HepG2 (cell line): ENCODE results near the gene SEMA3G. TPM values are rescaled to one million over a fixed set of nuclear protein-coding genes. Genes with fewer than 3 reads are reported as not detected.

ENCODE experiments used
- CHCHD3 ChIP-seq: sonication (generic); formaldehyde crosslinking; IDR thresholded peaks from 2 replicates; pipeline ENCODE4 v1.8.0; 2022; ENCODE audit warnings: mild to moderate bottlenecking, missing genetic modification reagents, moderate library complexity
- CREB1 ChIP-seq, 2 experiments: fragments of 450-650 bp in 1 of 2; IDR thresholded peaks; 2 replicates each; pipeline ENCODE4 v1.6.1; 2016 to 2017; ENCODE audit warnings: control low read depth in 1 of 2, mild to moderate bottlenecking in 1 of 2, missing compliant biosample characterization in 1 of 2, missing genetic modification characterization in 1 of 2
- HOXA5 ChIP-seq: sonication (generic); formaldehyde crosslinking; IDR thresholded peaks from 2 replicates; pipeline ENCODE4 v1.4.0; 2020; ENCODE audit warnings: missing genetic modification reagents
- JUND ChIP-seq: sonication (generic); formaldehyde crosslinking; IDR thresholded peaks from 2 replicates; pipeline ENCODE4 v1.8.0; 2022; ENCODE audit warnings: mild to moderate bottlenecking, missing genetic modification reagents
- KDM1A ChIP-seq: IDR thresholded peaks from 2 replicates; pipeline ENCODE4 v1.6.1; 2016; ENCODE audit warnings: missing compliant biosample characterization
- MAFK ChIP-seq, 2 experiments: IDR thresholded peaks in 1 of 2; conservative IDR thresholded peaks in 1 of 2; 2 replicates each; pipeline ENCODE4 v1.6.1; 2011; ENCODE audit warnings: improper control_type of control experiment in 2 of 2, low read length in 2 of 2
- NFKBIZ ChIP-seq: IDR thresholded peaks from 2 replicates; pipeline ENCODE4 v1.6.1; 2018; ENCODE audit warnings: missing genetic modification reagents, missing compliant biosample characterization
- PCBP1 ChIP-seq: fragments of 200-400 bp; formaldehyde crosslinking; IDR thresholded peaks from 2 replicates; pipeline ENCODE4 v1.6.1; 2017; ENCODE audit warnings: mild to moderate bottlenecking, low read depth, low read length, borderline replicate concordance
- TCF7 ChIP-seq: sonication (generic); IDR thresholded peaks from 2 replicates; pipeline ENCODE4 v1.6.1; 2016; ENCODE audit warnings: antibody characterized with exemption, low read depth
- ZMYM2 ChIP-seq: sonication (generic); formaldehyde crosslinking; IDR thresholded peaks from 2 replicates; pipeline ENCODE4 v1.8.0; 2022; ENCODE audit warnings: mild to moderate bottlenecking, missing genetic modification reagents
- ZNF629 ChIP-seq: sonication (generic); formaldehyde crosslinking; conservative IDR thresholded peaks from 2 replicates; pipeline ENCODE4 v1.5.0; 2020; ENCODE audit warnings: missing genetic modification reagents
- polyA plus RNA-seq, 8 experiments: library from polyadenylated mRNA; depleted of rRNA in 3 of 8; stranded (reverse) in 7 of 8; unstranded in 1 of 8; fragments of >200 nt; fragmentation: Illumina TruSeq in 4 of 8; extraction: Trizol in 4 of 8; gene quantifications; 2 replicates each; pipeline versions ENCODE4 v1.2.1 to v1.2.3, GENCODE V29; 2011 to 2016; ENCODE audit warnings: low read depth in 4 of 8, missing spikeins in 1 of 8, mixed read lengths in 1 of 8; ENCODE audit not compliant: insufficient read depth in 1 of 8
- total RNA-seq, 5 experiments: library from RNA; depleted of rRNA; stranded (reverse); fragments of >200 nt; fragmentation: Illumina TruSeq; extraction: Trizol; gene quantifications; 2 replicates each; pipeline ENCODE4 v1.2.3, GENCODE V29; 2016; ENCODE audit warnings: low read depth in 1 of 5
- TF ChIP-seq, protein P1 (sequence below): sonication (generic); formaldehyde crosslinking; IDR thresholded peaks from one replicate; pipeline ENCODE4 v1.5.1; 2020; ENCODE audit warnings: mild to moderate bottlenecking, missing genetic modification reagents; ENCODE audit errors: not compliant biosample characterization
- TF ChIP-seq, protein P2 (sequence below): sonication (generic); formaldehyde crosslinking; IDR thresholded peaks from 2 replicates; pipeline ENCODE4 v1.5.0; 2020; ENCODE audit warnings: mild to moderate bottlenecking, missing genetic modification reagents, moderate library complexity
- TF ChIP-seq, protein P3 (sequence below): sonication (generic); formaldehyde crosslinking; IDR thresholded peaks from 2 replicates; pipeline ENCODE4 v1.8.0; 2022; ENCODE audit warnings: missing genetic modification reagents, low read depth, mild to moderate bottlenecking, borderline replicate concordance
- TF ChIP-seq, protein P4 (sequence below): IDR thresholded peaks from 2 replicates; pipeline ENCODE4 v1.6.1; 2012; ENCODE audit warnings: low read depth, low read length, improper control_type of control experiment

SEMA3G gene
- total and polyA plus RNA-seq, 2 of the 13 experiments (the other 11 are each of a cell fraction or from before 2014, with no cell fraction given): 6.1 to 8.3 TPM

DNA sequence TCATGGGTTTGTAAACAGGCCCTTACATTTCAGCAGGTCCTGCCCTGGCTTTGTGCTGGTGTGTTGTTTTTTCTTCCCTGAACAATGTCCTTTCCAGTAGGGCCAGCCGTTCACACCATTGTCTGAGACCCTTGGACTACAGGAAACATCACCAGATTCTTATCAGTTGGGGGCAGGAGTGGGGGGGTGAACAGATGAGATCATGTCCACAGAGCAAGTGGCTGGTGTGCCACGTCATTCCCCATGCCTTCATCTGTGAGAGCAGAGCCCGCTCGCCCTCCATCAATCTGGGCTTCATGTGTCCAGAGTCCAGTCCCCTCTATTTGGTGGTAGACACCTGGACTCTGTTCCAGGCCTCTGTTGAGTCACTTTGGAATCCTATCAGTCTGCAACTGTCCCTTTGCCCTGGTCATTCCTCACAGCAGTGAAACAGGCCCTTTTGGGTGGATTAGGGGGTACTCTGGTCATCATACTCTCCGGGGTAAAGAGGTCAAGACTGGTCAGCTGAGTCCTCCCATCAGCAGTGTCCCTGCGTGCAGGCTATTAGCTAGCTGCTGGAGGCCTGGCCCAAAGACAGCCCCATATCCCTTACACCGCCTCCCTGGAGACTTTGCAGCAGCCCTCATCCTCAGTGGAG, 15.0 kb downstream of the SEMA3G start (continued):
- TF ChIP-seq, protein P1, sequence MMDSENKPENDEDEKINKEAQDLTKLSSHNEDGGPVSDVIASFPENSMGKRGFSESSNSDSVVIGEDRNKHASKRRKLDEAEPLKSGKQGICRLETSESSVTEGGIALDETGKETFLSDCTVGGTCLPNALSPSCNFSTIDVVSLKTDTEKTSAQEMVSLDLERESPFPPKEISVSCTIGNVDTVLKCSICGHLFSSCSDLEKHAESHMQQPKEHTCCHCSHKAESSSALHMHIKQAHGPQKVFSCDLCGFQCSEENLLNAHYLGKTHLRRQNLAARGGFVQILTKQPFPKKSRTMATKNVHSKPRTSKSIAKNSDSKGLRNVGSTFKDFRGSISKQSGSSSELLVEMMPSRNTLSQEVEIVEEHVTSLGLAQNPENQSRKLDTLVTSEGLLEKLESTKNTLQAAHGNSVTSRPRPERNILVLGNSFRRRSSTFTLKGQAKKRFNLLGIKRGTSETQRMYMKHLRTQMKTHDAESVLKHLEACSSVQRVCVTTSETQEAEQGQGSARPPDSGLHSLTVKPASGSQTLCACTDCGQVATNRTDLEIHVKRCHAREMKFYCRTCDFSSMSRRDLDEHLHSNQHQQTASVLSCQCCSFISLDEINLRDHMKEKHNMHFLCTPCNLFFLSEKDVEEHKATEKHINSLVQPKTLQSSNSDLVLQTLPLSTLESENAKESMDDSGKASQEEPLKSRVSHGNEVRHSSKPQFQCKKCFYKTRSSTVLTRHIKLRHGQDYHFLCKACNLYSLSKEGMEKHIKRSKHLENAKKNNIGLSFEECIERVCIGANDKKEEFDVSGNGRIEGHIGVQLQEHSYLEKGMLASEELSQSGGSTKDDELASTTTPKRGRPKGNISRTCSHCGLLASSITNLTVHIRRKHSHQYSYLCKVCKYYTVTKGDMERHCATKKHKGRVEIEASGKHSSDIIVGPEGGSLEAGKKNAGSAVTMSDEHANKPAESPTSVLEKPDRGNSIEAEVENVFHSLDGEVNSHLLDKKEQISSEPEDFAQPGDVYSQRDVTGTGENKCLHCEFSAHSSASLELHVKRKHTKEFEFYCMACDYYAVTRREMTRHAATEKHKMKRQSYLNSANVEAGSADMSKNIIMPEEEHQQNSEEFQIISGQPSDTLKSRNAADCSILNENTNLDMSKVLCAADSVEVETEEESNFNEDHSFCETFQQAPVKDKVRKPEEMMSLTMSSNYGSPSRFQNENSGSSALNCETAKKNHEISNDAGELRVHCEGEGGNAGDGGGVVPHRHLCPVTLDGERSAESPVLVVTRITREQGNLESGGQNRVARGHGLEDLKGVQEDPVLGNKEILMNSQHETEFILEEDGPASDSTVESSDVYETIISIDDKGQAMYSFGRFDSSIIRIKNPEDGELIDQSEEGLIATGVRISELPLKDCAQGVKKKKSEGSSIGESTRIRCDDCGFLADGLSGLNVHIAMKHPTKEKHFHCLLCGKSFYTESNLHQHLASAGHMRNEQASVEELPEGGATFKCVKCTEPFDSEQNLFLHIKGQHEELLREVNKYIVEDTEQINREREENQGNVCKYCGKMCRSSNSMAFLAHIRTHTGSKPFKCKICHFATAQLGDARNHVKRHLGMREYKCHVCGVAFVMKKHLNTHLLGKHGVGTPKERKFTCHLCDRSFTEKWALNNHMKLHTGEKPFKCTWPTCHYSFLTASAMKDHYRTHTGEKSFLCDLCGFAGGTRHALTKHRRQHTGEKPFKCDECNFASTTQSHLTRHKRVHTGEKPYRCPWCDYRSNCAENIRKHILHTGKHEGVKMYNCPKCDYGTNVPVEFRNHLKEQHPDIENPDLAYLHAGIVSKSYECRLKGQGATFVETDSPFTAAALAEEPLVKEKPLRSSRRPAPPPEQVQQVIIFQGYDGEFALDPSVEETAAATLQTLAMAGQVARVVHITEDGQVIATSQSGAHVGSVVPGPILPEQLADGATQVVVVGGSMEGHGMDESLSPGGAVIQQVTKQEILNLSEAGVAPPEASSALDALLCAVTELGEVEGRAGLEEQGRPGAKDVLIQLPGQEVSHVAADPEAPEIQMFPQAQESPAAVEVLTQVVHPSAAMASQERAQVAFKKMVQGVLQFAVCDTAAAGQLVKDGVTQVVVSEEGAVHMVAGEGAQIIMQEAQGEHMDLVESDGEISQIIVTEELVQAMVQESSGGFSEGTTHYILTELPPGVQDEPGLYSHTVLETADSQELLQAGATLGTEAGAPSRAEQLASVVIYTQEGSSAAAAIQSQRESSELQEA (CRISPR knock-in tag): peak; percentile 27
- TF ChIP-seq, protein P2, sequence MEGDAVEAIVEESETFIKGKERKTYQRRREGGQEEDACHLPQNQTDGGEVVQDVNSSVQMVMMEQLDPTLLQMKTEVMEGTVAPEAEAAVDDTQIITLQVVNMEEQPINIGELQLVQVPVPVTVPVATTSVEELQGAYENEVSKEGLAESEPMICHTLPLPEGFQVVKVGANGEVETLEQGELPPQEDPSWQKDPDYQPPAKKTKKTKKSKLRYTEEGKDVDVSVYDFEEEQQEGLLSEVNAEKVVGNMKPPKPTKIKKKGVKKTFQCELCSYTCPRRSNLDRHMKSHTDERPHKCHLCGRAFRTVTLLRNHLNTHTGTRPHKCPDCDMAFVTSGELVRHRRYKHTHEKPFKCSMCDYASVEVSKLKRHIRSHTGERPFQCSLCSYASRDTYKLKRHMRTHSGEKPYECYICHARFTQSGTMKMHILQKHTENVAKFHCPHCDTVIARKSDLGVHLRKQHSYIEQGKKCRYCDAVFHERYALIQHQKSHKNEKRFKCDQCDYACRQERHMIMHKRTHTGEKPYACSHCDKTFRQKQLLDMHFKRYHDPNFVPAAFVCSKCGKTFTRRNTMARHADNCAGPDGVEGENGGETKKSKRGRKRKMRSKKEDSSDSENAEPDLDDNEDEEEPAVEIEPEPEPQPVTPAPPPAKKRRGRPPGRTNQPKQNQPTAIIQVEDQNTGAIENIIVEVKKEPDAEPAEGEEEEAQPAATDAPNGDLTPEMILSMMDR (CRISPR knock-in tag): no peak
- TF ChIP-seq CHCHD3 (CRISPR knock-in tag) (no peak), ZMYM2 (CRISPR knock-in tag) (no peak; the same call in 1 of the 2 replicates), HOXA5 (0 out of 2 replicates have a peak, but pooled peaks have one; percentile 55), PCBP1 (no peak), CREB1 (IDR thresholded peaks at IDR 0.05) (peak; percentile 90), CREB1 (CRISPR knock-in tag; IDR thresholded peaks at IDR 0.05) (peak; percentile 95), MAFK (conservative IDR thresholded peaks at IDR 0.05 in 1 of 2, IDR thresholded peaks at IDR 0.05 in 1 of 2; ENCODE audit: low read length in 2 of 2) (no peak), ZNF629 (CRISPR knock-in tag) (no peak), JUND (peak; percentile 93), NFKBIZ (peak; percentile 74; the same call in 1 of the 2 replicates), KDM1A (CRISPR knock-in tag) (peak; percentile 71; the same call in 1 of the 2 replicates), TCF7 (peak; percentile 66)
- TF ChIP-seq, protein P3, sequence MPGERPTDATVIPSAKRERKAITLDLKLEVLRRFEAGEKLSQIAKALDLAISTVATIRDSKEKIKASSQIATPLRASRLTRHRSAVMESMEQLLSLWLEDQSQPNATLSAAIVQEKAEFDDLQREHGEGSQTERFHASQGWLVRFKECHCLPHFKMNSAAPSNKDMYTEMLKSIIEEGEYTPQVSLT (CRISPR knock-in tag): no peak
- TF ChIP-seq, protein P4, sequence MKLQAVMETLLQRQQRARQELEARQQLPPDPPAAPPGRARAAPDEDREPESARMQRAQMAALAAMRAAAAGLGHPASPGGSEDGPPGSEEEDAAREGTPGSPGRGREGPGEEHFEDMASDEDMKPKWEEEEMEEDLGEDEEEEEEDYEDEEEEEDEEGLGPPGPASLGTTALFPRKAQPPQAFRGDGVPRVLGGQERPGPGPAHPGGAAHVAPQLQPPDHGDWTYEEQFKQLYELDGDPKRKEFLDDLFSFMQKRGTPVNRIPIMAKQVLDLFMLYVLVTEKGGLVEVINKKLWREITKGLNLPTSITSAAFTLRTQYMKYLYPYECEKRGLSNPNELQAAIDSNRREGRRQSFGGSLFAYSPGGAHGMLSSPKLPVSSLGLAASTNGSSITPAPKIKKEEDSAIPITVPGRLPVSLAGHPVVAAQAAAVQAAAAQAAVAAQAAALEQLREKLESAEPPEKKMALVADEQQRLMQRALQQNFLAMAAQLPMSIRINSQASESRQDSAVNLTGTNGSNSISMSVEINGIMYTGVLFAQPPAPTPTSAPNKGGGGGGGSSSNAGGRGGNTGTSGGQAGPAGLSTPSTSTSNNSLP: no peak
